ENCODE results near the gene BICDL1. TPM values are rescaled to one million over a fixed set of nuclear protein-coding genes. Genes with fewer than 3 reads are reported as not detected.

Gene BICDL1
- total RNA-seq, 1 donor from 2014 or later: not detected

DNA sequence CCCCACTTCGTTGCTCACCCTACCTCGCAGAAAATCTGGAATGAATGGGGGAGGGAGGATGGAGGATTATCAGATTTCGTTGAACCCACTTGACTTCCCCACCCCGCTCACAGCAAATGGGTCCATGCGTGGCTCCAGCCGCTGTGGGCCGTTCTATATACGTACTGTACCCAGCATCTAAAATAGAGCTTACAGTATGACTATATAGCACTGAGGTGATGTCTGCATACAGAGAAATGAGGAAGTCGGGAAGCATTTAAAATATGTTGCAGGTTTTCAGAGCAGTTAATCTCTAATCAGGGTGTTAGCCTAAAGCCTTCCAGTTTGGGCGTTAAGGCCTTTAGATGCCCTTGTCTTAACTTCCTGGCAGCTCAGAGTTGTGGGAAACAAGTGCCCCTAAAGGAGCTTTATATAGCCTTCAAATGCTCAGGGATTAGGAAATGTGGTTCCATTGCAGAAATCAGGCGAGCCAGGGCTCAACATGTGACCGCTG is 1.4 kb downstream of the BICDL1 start:
- no peaks in the 10 kb centered on the region for H3K36me3 Mint-ChIP-seq (ENCODE audit: unreplicated experiment)
- H3K4me3 Mint-ChIP-seq (ENCODE audit: unreplicated experiment): peak overlapping the region; percentile 26
- DNase-seq (ENCODE audit: extremely low spot score, unreplicated experiment): no peak
- no peak overlapping the region for H3K27ac Mint-ChIP-seq (ENCODE audit: unreplicated experiment)
- peaks cover 54% of the 10 kb centered on the region for H3K27me3 Mint-ChIP-seq (ENCODE audit: unreplicated experiment)
- TF ChIP-seq, protein P1, sequence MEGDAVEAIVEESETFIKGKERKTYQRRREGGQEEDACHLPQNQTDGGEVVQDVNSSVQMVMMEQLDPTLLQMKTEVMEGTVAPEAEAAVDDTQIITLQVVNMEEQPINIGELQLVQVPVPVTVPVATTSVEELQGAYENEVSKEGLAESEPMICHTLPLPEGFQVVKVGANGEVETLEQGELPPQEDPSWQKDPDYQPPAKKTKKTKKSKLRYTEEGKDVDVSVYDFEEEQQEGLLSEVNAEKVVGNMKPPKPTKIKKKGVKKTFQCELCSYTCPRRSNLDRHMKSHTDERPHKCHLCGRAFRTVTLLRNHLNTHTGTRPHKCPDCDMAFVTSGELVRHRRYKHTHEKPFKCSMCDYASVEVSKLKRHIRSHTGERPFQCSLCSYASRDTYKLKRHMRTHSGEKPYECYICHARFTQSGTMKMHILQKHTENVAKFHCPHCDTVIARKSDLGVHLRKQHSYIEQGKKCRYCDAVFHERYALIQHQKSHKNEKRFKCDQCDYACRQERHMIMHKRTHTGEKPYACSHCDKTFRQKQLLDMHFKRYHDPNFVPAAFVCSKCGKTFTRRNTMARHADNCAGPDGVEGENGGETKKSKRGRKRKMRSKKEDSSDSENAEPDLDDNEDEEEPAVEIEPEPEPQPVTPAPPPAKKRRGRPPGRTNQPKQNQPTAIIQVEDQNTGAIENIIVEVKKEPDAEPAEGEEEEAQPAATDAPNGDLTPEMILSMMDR (IDR thresholded peaks at IDR 0.05): no peak
- no peaks in the 10 kb centered on the region for H3K9me3 Mint-ChIP-seq (ENCODE audit: unreplicated experiment)
- peaks cover 6% of the 10 kb centered on the region for H3K4me1 Mint-ChIP-seq (ENCODE audit: unreplicated experiment)

DNA sequence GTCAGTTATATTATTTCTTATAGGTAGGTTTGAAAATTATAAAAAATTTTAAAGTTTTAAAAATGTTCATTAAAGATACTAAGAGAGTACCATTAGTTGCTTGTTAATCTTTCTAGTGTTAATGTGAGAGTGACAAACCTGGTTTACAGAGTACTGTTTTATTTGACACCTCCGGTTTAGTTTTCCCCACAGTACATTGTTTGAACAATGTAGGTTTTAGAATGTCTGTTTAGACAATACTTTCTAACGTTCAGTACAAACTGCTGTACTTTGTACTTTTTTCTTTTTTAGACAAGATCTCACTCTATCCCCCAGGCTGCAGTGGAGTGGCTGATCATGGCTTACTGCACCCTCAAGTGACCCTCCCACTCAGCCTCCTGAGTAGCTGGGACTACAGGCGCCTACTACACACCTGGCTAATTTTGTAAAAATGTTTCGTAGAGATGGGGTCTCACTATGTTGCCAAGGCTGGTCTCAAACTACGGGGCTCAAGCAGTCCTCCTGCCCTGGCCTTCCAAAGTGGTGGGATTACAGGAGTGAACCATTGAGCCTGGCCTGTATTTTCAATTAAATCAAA is 3.2 kb downstream of the BICDL1 start:
- no peaks in the 10 kb centered on the region for H3K36me3 Mint-ChIP-seq (ENCODE audit: unreplicated experiment)
- DNase-seq (ENCODE audit: extremely low spot score, unreplicated experiment): no peak
- peaks cover 47% of the 10 kb centered on the region for H3K27me3 Mint-ChIP-seq (ENCODE audit: unreplicated experiment)
- TF ChIP-seq, protein P1 (IDR thresholded peaks at IDR 0.05): no peak
- no peak overlapping the region for H3K4me3 Mint-ChIP-seq (ENCODE audit: unreplicated experiment)
- H3K9me3 Mint-ChIP-seq (ENCODE audit: unreplicated experiment): no peaks in the 10 kb centered on the region
- H3K27ac Mint-ChIP-seq (ENCODE audit: unreplicated experiment): no peak overlapping the region
- peaks cover 6% of the 10 kb centered on the region for H3K4me1 Mint-ChIP-seq (ENCODE audit: unreplicated experiment)

DNA sequence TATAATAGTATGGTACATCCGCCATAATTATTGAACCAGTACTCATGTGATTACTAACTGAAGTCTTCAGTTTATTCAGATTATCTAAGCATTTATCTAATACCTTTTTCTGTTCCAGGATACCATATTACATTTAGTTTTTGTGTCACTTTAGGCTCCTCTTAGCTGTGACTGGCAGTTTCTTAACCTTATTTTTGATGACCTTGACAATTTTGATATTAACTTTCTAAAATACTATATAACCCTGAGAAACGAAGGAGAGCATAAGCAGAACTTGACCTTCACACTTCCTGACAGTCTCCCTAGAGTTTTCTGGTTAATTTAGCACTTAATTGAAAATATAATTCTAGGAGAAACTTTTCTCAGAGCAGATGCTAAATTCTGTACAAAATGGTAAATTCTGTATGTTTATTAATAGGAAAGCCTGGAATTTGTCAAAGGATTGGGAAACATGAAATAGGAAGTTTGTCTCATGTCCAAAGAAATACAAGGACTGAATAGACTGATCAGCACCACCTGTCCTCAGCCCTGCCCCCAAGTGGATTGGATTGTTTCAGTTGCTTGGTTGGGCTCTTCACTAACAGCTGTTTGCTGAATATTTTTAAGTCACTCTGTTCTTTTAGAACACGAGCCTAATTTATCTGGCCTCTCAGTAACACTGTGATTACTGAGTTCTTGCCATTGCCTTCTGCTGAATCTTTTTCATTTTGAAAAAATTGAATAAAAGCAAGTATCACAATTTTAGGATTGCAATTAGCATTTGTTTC is 6.0 kb downstream of the BICDL1 start:
- Mint-ChIP-seq H3K36me3 (ENCODE audit: unreplicated experiment) (no peaks in the 10 kb centered on the region), H3K4me3 (ENCODE audit: unreplicated experiment) (no peak overlapping the region), H3K9me3 (ENCODE audit: unreplicated experiment) (no peaks in the 10 kb centered on the region), H3K27ac (ENCODE audit: unreplicated experiment) (no peak overlapping the region), H3K27me3 (ENCODE audit: unreplicated experiment) (peaks cover 49% of the 10 kb centered on the region), H3K4me1 (ENCODE audit: unreplicated experiment) (no peaks in the 10 kb centered on the region)
- no peak for DNase-seq (ENCODE audit: extremely low spot score, unreplicated experiment)
- TF ChIP-seq, protein P1 (IDR thresholded peaks at IDR 0.05): no peak

GRCh38 chr12:119996417-119996816 is 7.4 kb downstream of the BICDL1 start:
- no peaks in the 10 kb centered on the region for H3K9me3 Mint-ChIP-seq (ENCODE audit: unreplicated experiment)
- DNase-seq (ENCODE audit: extremely low spot score, unreplicated experiment): no peak

More at GRCh38 chr12:119996417-119996816, 7.4 kb downstream of the BICDL1 start:
- no peaks in the 10 kb centered on the region for H3K36me3 Mint-ChIP-seq (ENCODE audit: unreplicated experiment)
- H3K4me3 Mint-ChIP-seq (ENCODE audit: unreplicated experiment): no peak overlapping the region
- peaks cover 49% of the 10 kb centered on the region for H3K27me3 Mint-ChIP-seq (ENCODE audit: unreplicated experiment)
- H3K27ac Mint-ChIP-seq (ENCODE audit: unreplicated experiment): no peak overlapping the region
- no peaks in the 10 kb centered on the region for H3K4me1 Mint-ChIP-seq (ENCODE audit: unreplicated experiment)
- TF ChIP-seq, protein P1 (IDR thresholded peaks at IDR 0.05): no peak

All from osteocyte (in vitro differentiated cells).